Keratinocyte (primary cell): ENCODE measurements around the gene TNFRSF25. TPM values are rescaled to one million over a fixed set of nuclear protein-coding genes. Genes with fewer than 3 reads are reported as not detected.

Experiments
- DNase-seq: peaks from one replicate; pipeline ENCODE4 v3.0.0-alpha.2; 2011; ENCODE audit warnings: low read depth, missing footprints, low spot score
- FAIRE-seq: peaks from 2 replicates; lab custom pipeline; 2011; peaks lifted over from hg19 to GRCh38; lab: Jason Lieb, UNC
- H2AFZ ChIP-seq: 2 replicates; pipeline ENCODE4 v1.6.0; 2012; ENCODE audit warnings: low read length, control low read depth, inconsistent platforms; ENCODE audit not compliant: control insufficient read depth
- H3K27ac ChIP-seq: 2 replicates; pipeline ENCODE4 v1.5.1; 2011; ENCODE audit warnings: low read length; ENCODE audit not compliant: control insufficient read depth, insufficient read depth
- H3K27me3 ChIP-seq: 3 replicates; pipeline ENCODE4 v1.6.0; 2011; ENCODE audit warnings: low read length; ENCODE audit not compliant: control insufficient read depth, insufficient read depth; ENCODE audit errors: extremely low read depth
- H3K36me3 ChIP-seq, 2 experiments: 2 replicates in 1 of 2; 3 replicates in 1 of 2; pipeline ENCODE4 v1.5.1; 2011; ENCODE audit warnings: low read length in 2 of 2, mild to moderate bottlenecking in 1 of 2; ENCODE audit not compliant: control insufficient read depth in 2 of 2, insufficient read depth in 2 of 2; ENCODE audit errors: extremely low read depth in 1 of 2
- H3K4me1 ChIP-seq: 3 replicates; pipeline ENCODE4 v1.5.1; 2011; ENCODE audit warnings: low read length; ENCODE audit not compliant: control insufficient read depth, insufficient read depth; ENCODE audit errors: extremely low read depth
- H3K4me2 ChIP-seq: 3 replicates; pipeline ENCODE4 v1.6.0; 2011; ENCODE audit warnings: low read depth, low read length; ENCODE audit not compliant: control insufficient read depth, insufficient read depth; ENCODE audit errors: extremely low read depth
- H3K4me3 ChIP-seq, 3 experiments: fragments of 200-600 bp in 1 of 3; sonication (generic) in 1 of 3; 2 replicates in 2 of 3; 3 replicates in 1 of 3; pipeline ENCODE4 v1.5.1; 2011 to 2016; ENCODE audit warnings: low read length in 3 of 3, mild to moderate bottlenecking in 3 of 3, control low read depth in 2 of 3, inconsistent platforms in 1 of 3, low read depth in 1 of 3, mixed read lengths in 1 of 3, mixed run types in 1 of 3, moderate library complexity in 1 of 3; ENCODE audit not compliant: control insufficient read depth in 2 of 3, insufficient read depth in 2 of 3; ENCODE audit errors: extremely low read depth in 1 of 3
- H3K79me2 ChIP-seq: 2 replicates; pipeline ENCODE4 v1.6.0; 2012; ENCODE audit warnings: low read length; ENCODE audit not compliant: control insufficient read depth, insufficient read depth
- H3K9ac ChIP-seq: 3 replicates; pipeline ENCODE4 v1.6.0; 2011; ENCODE audit warnings: low read length; ENCODE audit not compliant: control insufficient read depth, insufficient read depth; ENCODE audit errors: extremely low read depth
- H3K9me1 ChIP-seq: 3 replicates; pipeline ENCODE4 v1.6.0; 2011; ENCODE audit warnings: low read length; ENCODE audit not compliant: control insufficient read depth, insufficient read depth; ENCODE audit errors: extremely low read depth
- H3K9me3 ChIP-seq: 2 replicates; pipeline ENCODE4 v1.5.1; 2012; ENCODE audit warnings: low read depth, low read length; ENCODE audit not compliant: control insufficient read depth
- H4K20me1 ChIP-seq: 3 replicates; pipeline ENCODE4 v1.6.0; 2011; ENCODE audit warnings: low read length; ENCODE audit not compliant: control insufficient read depth, insufficient read depth; ENCODE audit errors: extremely low read depth
- CTCF ChIP-seq, 3 experiments: IDR thresholded peaks in 1 of 3; conservative IDR thresholded peaks in 1 of 3; optimal IDR thresholded peaks in 1 of 3; 2 replicates in 2 of 3; 3 replicates in 1 of 3; pipeline versions ENCODE3 to v1.5.1; 2011; ENCODE audit warnings: low read length in 3 of 3, mild to moderate bottlenecking in 3 of 3, moderate library complexity in 2 of 3, control low read depth in 1 of 3, inconsistent platforms in 1 of 3; ENCODE audit not compliant: insufficient read depth in 2 of 3; ENCODE audit errors: extremely low read depth in 1 of 3
- EZH2 ChIP-seq: IDR thresholded peaks from one replicate; pipeline ENCODE4 v1.6.1; 2012; ENCODE audit warnings: inconsistent platforms, mild to moderate bottlenecking, low read length, moderate library complexity
- dilution Hi-C: fragments of 300-500 bp; cut with MboI; formaldehyde crosslinking; loops from one replicate; pipeline ENCODE4 v1.7.0; 2020; ENCODE audit warnings: low sequenced_read_pairs; ENCODE audit not compliant: extremely low pct_ligation_motif_present
- polyA plus RNA-seq, 5 experiments: library from polyadenylated mRNA; depleted of rRNA in 3 of 5; stranded (reverse) in 3 of 5; stranded (forward) in 1 of 5; unstranded in 1 of 5; fragments of >200 nt; gene quantifications; 1 replicate in 1 of 5; 2 replicates in 3 of 5; 3 replicates in 1 of 5; pipeline versions ENCODE4 v1.2.1 to v1.2.3, GENCODE V29; 2011 to 2012; ENCODE audit warnings: missing spikeins in 2 of 5, low read depth in 1 of 5, low replicate concordance in 1 of 5

Gene TNFRSF25
- polyA plus RNA-seq, 1 donor (not counting 4 experiments of a cell fraction or from before 2014, with no cell fraction given), result 12.4 TPM

- Histone ChIP-seq H3K27ac (no peak overlapping the region), H2AFZ (no peak overlapping the region), H3K27me3 (no peaks in the 10 kb centered on the region), H3K9me3 (no peaks in the 10 kb centered on the region), H3K9me1 (peaks cover 2% of the 10 kb centered on the region), H3K4me2 (no peak overlapping the region), H3K79me2 (no peaks in the 10 kb centered on the region), H3K4me1 (peaks cover 17% of the 10 kb centered on the region), H4K20me1 (no peaks in the 10 kb centered on the region), H3K9ac (no peak overlapping the region), H3K36me3 (peaks cover 39 to 53% of the 10 kb centered on the region in 2 experiments), H3K4me3 (no peak overlapping the region)
- dilution Hi-C loops, result no loop called here
- no peak for DNase-seq
- no peak for TF ChIP-seq CTCF (optimal IDR thresholded peaks at IDR 0.05 in 1 of 3, IDR thresholded peaks at IDR 0.05 in 1 of 3, conservative IDR thresholded peaks at IDR 0.05 in 1 of 3; ENCODE audit: extremely low read depth in 1 of 3, insufficient read depth in 2 of 3, low read length in 3 of 3)
- no peak for TF ChIP-seq EZH2
- no peak for FAIRE-seq
These were observed 2.9 kb upstream of the TNFRSF25 start for GRCh38 chr1:6468729-6469461.

GRCh38 chr1:6467744-6468688, 2.0 kb upstream of the TNFRSF25 start:
- Histone ChIP-seq H3K4me2 (no peak overlapping the region), H3K79me2 (no peaks in the 10 kb centered on the region), H3K9ac (no peak overlapping the region), H3K27ac (no peak overlapping the region), H3K27me3 (no peaks in the 10 kb centered on the region), H3K9me3 (no peaks in the 10 kb centered on the region), H4K20me1 (no peaks in the 10 kb centered on the region), H3K4me3 (no peak overlapping the region), H3K4me1 (peaks cover 17% of the 10 kb centered on the region), H2AFZ (no peak overlapping the region), H3K36me3 (peaks cover 42 to 56% of the 10 kb centered on the region in 2 experiments), H3K9me1 (peaks cover 2% of the 10 kb centered on the region)
- DNase-seq (no peak), FAIRE-seq (no peak)
- dilution Hi-C loops, result no loop called here
- TF ChIP-seq CTCF (optimal IDR thresholded peaks at IDR 0.05 in 1 of 3, IDR thresholded peaks at IDR 0.05 in 1 of 3, conservative IDR thresholded peaks at IDR 0.05 in 1 of 3; ENCODE audit: extremely low read depth in 1 of 3, insufficient read depth in 2 of 3, low read length in 3 of 3) (no peak), EZH2 (no peak)
